Left lung (tissue), 10 donors: Measurements from ENCODE around the gene CD300LG. TPM values are rescaled to one million over a fixed set of nuclear protein-coding genes. Genes with fewer than 3 reads are reported as not detected.

Experiments
- ATAC-seq: fragments of 200-7000 bp; cut with Tn5 transposase; one replicate; pipeline ENCODE4 v1.9.1; 2020; ENCODE audit warnings: moderate library complexity
- DNase-seq, 4 donors: peaks; one replicate each; pipeline ENCODE4 v3.0.0-alpha.2; 2013 to 2020
- H3K27ac ChIP-seq, 2 donors: fragments of 200-600 bp; sonication (generic) in 1 of 2; one replicate each; pipeline versions ENCODE4 v1.5.0 to v1.8.0; 2020 to 2021
- H3K27me3 ChIP-seq, 2 donors: fragments of 200-600 bp; sonication (generic) in 1 of 2; one replicate each; pipeline versions ENCODE4 v1.5.0 to v1.8.0; 2020 to 2021
- H3K36me3 ChIP-seq, 2 donors: fragments of 200-600 bp; sonication (generic) in 1 of 2; one replicate each; pipeline versions ENCODE4 v1.5.0 to v1.8.0; 2020 to 2021
- H3K4me1 ChIP-seq, 2 donors: fragments of 200-600 bp; one replicate each; pipeline ENCODE4 v1.8.0; 2021
- H3K4me3 ChIP-seq, 2 donors: fragments of 200-600 bp; sonication (generic) in 1 of 2; one replicate each; pipeline versions ENCODE4 v1.5.0 to v1.8.0; 2020 to 2021; ENCODE audit warnings: mild to moderate bottlenecking in 1 of 2
- H3K9me3 ChIP-seq, 2 donors: fragments of 200-600 bp; sonication (generic) in 1 of 2; one replicate each; pipeline versions ENCODE4 v1.5.0 to v1.8.0; 2020 to 2021
- intact Hi-C, 2 donors: fragments of 100-400 bp; cut with DNase I; formaldehyde crosslinking; loops; one replicate each; pipeline versions ENCODE4 v1.11.2 to v1.14.2; 2022
- polyA plus RNA-seq, 6 donors: library from polyadenylated mRNA; unstranded; fragments of 120-200 nt; gene quantifications; one replicate each; pipeline ENCODE4 v1.2.1, GENCODE V29; 2013; ENCODE audit not compliant: insufficient read length in 6 of 6
- total RNA-seq, 2 donors: library from RNA; stranded (reverse); fragmentation: NEBNext Ultra II Directional; extraction: Animal tissue kit (Norgen Biotek cat#: 25700); gene quantifications; one replicate each; pipeline ENCODE4 v1.2.1, GENCODE V29; 2021
- TF ChIP-seq, protein P1 (sequence below), 2 donors: fragments of 200-600 bp; sonication (generic) in 1 of 2; IDR thresholded peaks; one replicate each; pipeline versions ENCODE4 v1.5.0 to v1.8.0; 2021; ENCODE audit warnings: antibody characterized with exemption in 2 of 2
- donor health status: DM: no; HTN: yes; CAD: no.
- donor health status: DM: no; HTN: no; CAD: no.

CD300LG gene
- total and polyA plus RNA-seq, 8 donors: 0.53 to 7.1 (median 1.5) TPM

DNA sequence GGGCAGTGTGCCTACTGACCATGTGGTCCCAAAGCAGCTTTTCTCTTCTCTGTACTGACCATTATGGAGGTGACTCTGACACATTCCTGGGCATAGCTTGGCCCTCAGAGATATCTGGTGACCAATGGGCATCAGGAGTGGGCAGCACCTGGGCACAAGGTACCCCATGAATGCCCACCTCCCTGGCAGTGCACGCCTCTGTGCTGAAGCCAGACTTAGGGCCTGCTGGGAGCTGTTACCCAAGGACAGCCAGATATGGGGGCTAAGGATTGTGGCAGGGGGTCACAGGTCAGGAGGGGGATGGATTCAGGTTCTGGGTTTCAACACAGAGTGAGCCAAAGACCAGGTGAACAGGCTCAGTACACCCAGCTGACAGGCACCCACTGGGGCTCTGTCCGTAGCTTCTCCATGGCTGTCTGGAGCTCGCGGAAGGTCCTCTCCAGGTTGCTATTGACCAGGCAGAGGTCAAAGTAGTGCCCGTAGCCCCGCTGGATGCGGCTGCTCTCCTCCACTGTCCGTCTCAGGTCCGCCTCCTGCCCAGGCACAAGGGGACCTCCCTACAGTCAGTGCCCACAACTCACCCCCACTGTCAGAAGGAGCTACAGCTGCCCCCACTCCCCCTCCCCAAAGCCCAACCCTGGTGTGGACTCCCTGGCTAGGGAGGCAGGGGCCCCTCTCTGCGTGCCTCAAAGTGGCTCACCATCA, 30.6 kb downstream of the CD300LG start:
- Histone ChIP-seq H3K36me3 (no peaks in the 10 kb centered on the region), H3K9me3 (no peaks in the 10 kb centered on the region), H3K4me3 (no peak overlapping the region), H3K4me1 (no peaks in the 10 kb centered on the region), H3K27me3 (no peaks in the 10 kb centered on the region), H3K27ac (no peak overlapping the region)
- TF ChIP-seq, protein P1, sequence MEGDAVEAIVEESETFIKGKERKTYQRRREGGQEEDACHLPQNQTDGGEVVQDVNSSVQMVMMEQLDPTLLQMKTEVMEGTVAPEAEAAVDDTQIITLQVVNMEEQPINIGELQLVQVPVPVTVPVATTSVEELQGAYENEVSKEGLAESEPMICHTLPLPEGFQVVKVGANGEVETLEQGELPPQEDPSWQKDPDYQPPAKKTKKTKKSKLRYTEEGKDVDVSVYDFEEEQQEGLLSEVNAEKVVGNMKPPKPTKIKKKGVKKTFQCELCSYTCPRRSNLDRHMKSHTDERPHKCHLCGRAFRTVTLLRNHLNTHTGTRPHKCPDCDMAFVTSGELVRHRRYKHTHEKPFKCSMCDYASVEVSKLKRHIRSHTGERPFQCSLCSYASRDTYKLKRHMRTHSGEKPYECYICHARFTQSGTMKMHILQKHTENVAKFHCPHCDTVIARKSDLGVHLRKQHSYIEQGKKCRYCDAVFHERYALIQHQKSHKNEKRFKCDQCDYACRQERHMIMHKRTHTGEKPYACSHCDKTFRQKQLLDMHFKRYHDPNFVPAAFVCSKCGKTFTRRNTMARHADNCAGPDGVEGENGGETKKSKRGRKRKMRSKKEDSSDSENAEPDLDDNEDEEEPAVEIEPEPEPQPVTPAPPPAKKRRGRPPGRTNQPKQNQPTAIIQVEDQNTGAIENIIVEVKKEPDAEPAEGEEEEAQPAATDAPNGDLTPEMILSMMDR (IDR thresholded peaks at IDR 0.05): no peak
- intact Hi-C loops: no loop called here
- no peak for ATAC-seq
- DNase-seq: no peak

DNA sequence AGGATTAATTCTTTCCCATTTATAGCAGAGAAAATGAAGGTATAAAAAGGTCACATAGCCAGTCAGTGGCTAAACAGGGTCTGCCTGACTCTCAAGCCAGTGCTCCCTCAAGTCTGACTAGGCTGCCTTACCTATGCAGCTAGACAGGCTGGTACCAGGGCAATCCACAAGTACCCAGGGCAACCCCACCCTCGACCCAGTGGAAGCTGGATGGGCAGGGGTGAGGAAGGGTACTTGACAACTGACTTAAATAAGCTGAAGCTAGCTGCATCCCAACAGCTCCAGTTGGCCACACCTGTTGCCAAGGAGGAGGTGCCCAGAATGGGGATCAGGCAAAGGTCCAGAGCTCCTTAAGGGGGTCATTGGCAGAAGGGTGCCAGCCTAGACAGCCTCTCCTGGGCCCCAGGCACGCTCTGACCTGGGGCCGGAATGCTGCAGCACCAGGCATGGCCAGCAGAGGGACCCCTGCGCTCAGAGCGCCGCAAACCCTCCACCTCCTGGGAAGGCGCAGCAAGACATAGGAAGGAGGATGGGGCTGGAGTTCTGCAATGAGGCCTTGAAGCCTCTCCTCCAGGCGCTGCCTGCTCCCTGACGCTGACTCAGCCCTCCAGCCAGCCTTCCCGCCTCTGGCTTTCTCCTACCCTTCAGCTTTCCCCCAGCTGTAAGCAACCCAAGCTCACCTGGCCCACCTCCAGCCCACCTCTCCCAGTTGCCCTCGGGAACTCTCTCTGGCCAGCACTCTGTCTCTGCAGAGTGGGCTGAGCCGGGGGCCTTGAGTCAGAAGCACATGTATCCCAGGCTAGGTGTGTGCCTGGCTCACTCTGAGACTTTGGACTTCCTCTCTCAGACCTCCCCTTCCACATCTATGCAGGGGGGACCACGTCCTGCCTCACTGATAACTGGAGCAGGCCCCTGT, 31.5 kb downstream of the CD300LG start:
- intact Hi-C loops: no loop called here
- H3K27ac ChIP-seq: no peak overlapping the region
- DNase-seq: peak; percentile 46 to 92 (median 74)
- TF ChIP-seq, protein P1 (IDR thresholded peaks at IDR 0.05): peak; percentile 92 to 95
- peak; percentile 96 for ATAC-seq
- no peaks in the 10 kb centered on the region for H3K9me3 ChIP-seq
- H3K36me3 ChIP-seq: no peaks in the 10 kb centered on the region
- no peaks in the 10 kb centered on the region for H3K4me1 ChIP-seq
- H3K27me3 ChIP-seq: no peaks in the 10 kb centered on the region
- no peak overlapping the region for H3K4me3 ChIP-seq

DNA sequence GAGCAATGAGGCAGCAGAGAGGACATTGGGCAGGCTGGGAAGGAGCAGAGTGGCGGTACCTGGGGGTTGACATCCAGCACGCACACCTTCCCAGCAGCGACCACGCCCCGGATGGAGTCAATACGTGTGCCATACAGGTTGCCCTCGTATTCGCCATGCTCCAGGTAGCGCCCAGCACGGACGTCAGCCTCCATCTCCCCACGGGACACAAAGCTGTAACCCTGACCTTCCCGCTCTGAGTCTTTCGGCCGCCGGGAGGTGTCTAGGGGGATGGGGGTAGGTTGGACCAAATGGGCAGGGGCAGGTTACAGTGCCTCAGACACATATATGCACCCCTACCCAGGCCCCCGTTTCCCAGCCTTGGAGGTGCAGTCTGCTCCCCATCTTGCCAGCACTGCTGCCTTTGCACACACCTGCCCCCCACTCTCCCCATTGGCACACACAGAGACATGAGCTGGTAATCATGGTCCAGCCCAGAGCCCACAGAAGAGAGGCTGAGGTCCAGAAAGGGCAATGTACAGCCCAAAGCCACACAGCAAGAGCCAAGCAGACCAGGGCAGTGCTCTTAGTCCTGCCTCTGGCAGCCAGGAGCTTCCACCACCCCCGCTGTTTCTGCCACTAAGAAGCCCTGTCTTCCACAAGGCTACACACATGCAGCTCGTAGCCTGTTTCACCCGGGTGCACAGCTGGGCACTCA, 32.9 kb downstream of the CD300LG start:
- intact Hi-C loops: no loop called here
- H3K9me3 ChIP-seq: no peaks in the 10 kb centered on the region
- ATAC-seq (no peak), DNase-seq (peak in 1 of 4 donors; percentile 79)
- TF ChIP-seq, protein P1 (IDR thresholded peaks at IDR 0.05): no peak
- H3K27me3 ChIP-seq: no peaks in the 10 kb centered on the region
- H3K27ac ChIP-seq: no peak overlapping the region
- H3K4me3 ChIP-seq: no peak overlapping the region
- no peaks in the 10 kb centered on the region for H3K36me3 ChIP-seq
- H3K4me1 ChIP-seq: no peaks in the 10 kb centered on the region

DNA sequence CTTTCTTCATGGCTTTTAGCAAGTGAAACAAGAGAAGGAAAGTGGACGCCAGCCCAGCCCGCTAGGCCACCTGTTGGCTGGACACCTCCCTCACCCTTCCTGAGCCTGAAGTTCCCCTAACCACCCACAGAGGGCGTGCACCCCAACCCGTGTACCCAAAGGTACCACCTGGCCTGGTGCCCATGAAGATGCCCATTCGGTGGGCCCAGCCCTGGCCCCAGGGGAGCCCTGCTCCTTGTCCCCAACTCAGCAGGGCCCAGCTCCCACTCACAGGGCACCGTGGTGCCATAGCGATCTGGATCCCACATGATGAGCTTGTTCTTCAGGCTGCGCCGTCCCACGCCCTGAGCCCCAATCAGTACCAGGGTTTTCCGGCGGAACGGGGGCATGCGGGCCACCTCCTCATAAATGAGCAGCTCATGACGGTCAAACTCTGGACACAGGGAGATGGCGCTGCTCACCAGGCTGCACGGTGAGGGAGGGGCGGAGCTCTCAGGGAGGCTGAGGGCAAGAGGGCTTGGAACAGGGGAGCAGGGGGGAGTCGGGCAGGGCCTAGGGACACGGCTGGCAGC, 33.5 kb downstream of the CD300LG start:
- TF ChIP-seq, protein P1 (IDR thresholded peaks at IDR 0.05): peak; percentile 35 to 63
- ATAC-seq: peak; percentile 45

More for the DNA sequence above, 33.5 kb downstream of the CD300LG start:
- Histone ChIP-seq H3K4me3 (no peak overlapping the region), H3K27me3 (no peaks in the 10 kb centered on the region), H3K27ac (no peak overlapping the region), H3K36me3 (no peaks in the 10 kb centered on the region), H3K9me3 (no peaks in the 10 kb centered on the region), H3K4me1 (no peaks in the 10 kb centered on the region)
- DNase-seq: peak in 2 of 4 donors; percentile 26 to 80
- intact Hi-C loops: no loop called here
